ENCODE results near the gene FIP1L1. TPM values are rescaled to one million over a fixed set of nuclear protein-coding genes. Genes with fewer than 3 reads are reported as not detected.
A peak's percentile ranks its signal among the peaks of the same experiment; 100 is the strongest.

Gene FIP1L1
- total RNA-seq, 1 donor from 2014 or later: 31.7 TPM

- H3K36me3 ChIP-seq: no peaks in the 10 kb centered on the region
- no peak for TF ChIP-seq POLR2AphosphoS5 (IDR thresholded peaks at IDR 0.05; ENCODE audit: insufficient read depth in 1 of 2, low read depth in 1 of 2)
- no peak for TF ChIP-seq CTCF (IDR thresholded peaks at IDR 0.05)
- TF ChIP-seq POLR2A (IDR thresholded peaks at IDR 0.05): no peak
- peaks cover 47% of the 10 kb centered on the region for H3K4me1 ChIP-seq
- H3K27me3 ChIP-seq: no peaks in the 10 kb centered on the region
- no peak overlapping the region for H3K27ac ChIP-seq
- intact Hi-C loops (cut with DNase I): no loop called here
- no peak for DNase-seq (ENCODE audit: extremely low spot score in 2 of 2)
- peak overlapping the region; percentile 85 to 96 for H3K4me3 ChIP-seq
- no peaks in the 10 kb centered on the region for H3K9me3 ChIP-seq
Observed at GRCh38 chr4:53364624-53365023, 12.8 kb upstream of the FIP1L1 start.

GRCh38 chr4:53365121-53365485, 12.3 kb upstream of the FIP1L1 start:
- TF ChIP-seq CTCF (IDR thresholded peaks at IDR 0.05) (no peak), POLR2A (IDR thresholded peaks at IDR 0.05) (no peak), POLR2AphosphoS5 (IDR thresholded peaks at IDR 0.05; ENCODE audit: insufficient read depth in 1 of 2, low read depth in 1 of 2) (no peak)
- no peaks in the 10 kb centered on the region for H3K9me3 ChIP-seq
- H3K4me1 ChIP-seq: peaks cover 47% of the 10 kb centered on the region
- H3K36me3 ChIP-seq: no peaks in the 10 kb centered on the region
- DNase-seq (ENCODE audit: extremely low spot score in 2 of 2): no peak
- no peaks in the 10 kb centered on the region for H3K27me3 ChIP-seq
- peak overlapping the region; percentile 42 for H3K27ac ChIP-seq
- peak overlapping the region; percentile 85 to 96 for H3K4me3 ChIP-seq
- intact Hi-C loops (cut with DNase I): no loop called here

- Histone ChIP-seq H3K4me3 (peak within 1 kb of the TSS; percentile 85 to 96), H3K36me3 (no peaks in the 10 kb centered on the region), H3K27ac (peak within 1 kb of the TSS; percentile 66), H3K4me1 (peaks cover 47% of the 10 kb centered on the region), H3K27me3 (no peaks in the 10 kb centered on the region), H3K9me3 (no peaks in the 10 kb centered on the region)
- peak; percentile 98 for DNase-seq (ENCODE audit: extremely low spot score in 2 of 2)
- intact Hi-C loops (cut with DNase I): no loop called here
- peak in 1 of 2 donors; percentile 36 for TF ChIP-seq POLR2A (IDR thresholded peaks at IDR 0.05)
- TF ChIP-seq POLR2AphosphoS5 (IDR thresholded peaks at IDR 0.05; ENCODE audit: insufficient read depth in 1 of 2, low read depth in 1 of 2): peak; percentile 85 to 97
- no peak for TF ChIP-seq CTCF (IDR thresholded peaks at IDR 0.05)
Observed at GRCh38 chr4:53365486-53366300, 11.7 kb upstream of the FIP1L1 start, which contains the start of gene SCFD2. Gene SCFD2, minus strand, starts transcription at chr4:53366061.

- TF ChIP-seq POLR2AphosphoS5 (IDR thresholded peaks at IDR 0.05; ENCODE audit: insufficient read depth in 1 of 2, low read depth in 1 of 2): no peak
- TF ChIP-seq CTCF (IDR thresholded peaks at IDR 0.05): no peak
- no peak for TF ChIP-seq POLR2A (IDR thresholded peaks at IDR 0.05)
- Histone ChIP-seq H3K4me1 (peaks cover 47% of the 10 kb centered on the region), H3K27me3 (no peaks in the 10 kb centered on the region), H3K27ac (peak overlapping the region; percentile 66), H3K9me3 (no peaks in the 10 kb centered on the region), H3K4me3 (peak overlapping the region; percentile 85 to 96), H3K36me3 (no peaks in the 10 kb centered on the region)
- DNase-seq (ENCODE audit: extremely low spot score in 2 of 2): no peak
- intact Hi-C loops (cut with DNase I): no loop called here
Observed at GRCh38 chr4:53366301-53366716, 11.1 kb upstream of the FIP1L1 start.

- no peak for DNase-seq (ENCODE audit: extremely low spot score in 2 of 2)
- no peaks in the 10 kb centered on the region for H3K9me3 ChIP-seq
- intact Hi-C loops (cut with DNase I): no loop called here
- no peak overlapping the region for H3K27ac ChIP-seq
- H3K27me3 ChIP-seq: no peaks in the 10 kb centered on the region
- no peaks in the 10 kb centered on the region for H3K36me3 ChIP-seq
- peaks cover 36% of the 10 kb centered on the region for H3K4me1 ChIP-seq
- TF ChIP-seq POLR2AphosphoS5 (IDR thresholded peaks at IDR 0.05; ENCODE audit: insufficient read depth in 1 of 2, low read depth in 1 of 2) (no peak), CTCF (IDR thresholded peaks at IDR 0.05) (no peak), POLR2A (IDR thresholded peaks at IDR 0.05) (no peak)
- no peak overlapping the region for H3K4me3 ChIP-seq
Observed at GRCh38 chr4:53367721-53368120, 9.7 kb upstream of the FIP1L1 start.

Data from vagina (tissue), 2 donors.